ENCODE results near the gene TAGLN3.

TAGLN3 gene

DNA sequence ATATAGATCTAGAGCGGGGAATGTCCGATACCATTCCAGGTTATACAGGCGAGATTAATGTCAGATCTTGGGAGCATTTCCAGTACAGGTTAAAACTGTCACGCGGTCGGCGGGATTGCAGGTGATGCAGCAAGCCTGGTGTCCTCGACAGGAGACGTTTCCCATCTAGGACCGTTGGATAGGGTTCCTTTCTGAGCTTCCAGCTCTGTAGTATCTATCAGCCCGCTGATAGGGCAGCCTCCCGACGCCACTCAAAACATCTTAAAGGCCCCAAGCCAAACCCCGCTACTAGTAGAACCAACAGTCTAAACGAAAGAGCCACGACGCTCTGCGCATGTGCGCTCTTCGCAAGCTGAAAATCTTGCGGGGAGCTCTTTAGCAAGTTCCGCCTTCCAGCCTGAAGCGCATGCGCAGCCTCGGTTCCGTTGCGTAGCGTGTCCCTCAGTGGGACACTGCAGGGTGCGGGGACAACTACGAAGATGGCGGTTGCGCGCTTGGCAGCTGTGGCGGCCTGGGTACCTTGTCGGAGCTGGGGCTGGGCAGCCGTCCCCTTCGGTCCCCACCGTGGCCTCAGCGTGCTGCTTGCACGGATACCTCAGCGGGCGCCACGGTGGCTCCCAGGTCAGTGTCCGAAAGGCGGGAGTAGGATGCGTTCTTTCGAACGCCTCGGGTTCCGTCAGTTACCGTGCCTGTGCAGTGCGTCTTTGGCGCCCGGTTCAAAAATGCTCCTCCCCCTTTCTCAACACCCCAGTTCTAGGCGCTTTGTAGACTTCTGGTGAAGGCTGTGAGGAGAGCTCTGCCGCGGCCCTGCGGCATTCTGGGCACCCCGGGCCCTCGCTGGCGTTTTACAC lies 19.9 kb upstream of the TAGLN3 start, which contains the start of gene ABHD10:
Gene ABHD10, plus strand, starts transcription at position 444 of the 851 bp plus-strand sequence. Its CDS starts 36 bp downstream, at position 480.
- FAIRE-seq, result peak; percentile 55

DNA sequence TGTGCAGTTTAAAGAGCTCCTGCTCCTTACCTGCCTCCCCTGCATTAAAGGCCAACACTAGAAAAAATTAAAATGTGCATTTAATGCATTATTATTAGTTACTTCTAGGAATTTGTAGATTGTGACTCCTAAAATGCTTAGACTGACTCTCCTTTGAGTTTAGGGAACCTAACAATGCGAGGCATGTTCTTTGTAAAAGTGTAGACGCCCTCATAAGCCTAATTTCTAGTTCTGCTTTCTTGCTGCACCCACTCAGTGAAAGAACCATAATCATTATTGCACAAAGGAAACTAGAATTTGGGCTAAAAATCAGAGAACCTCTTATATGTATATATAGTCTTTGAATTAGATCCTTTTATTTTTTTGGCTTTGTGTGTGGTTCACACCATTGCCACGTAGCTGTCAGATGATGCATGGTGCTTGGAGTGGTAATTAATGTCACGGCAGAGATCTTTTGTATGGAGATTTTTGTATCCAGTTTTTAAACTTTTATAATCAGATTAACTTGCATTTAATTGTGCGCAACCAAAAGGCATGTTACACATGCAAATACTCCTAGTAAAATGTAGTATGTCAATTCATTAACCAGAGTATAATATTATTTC lies 19.2 kb upstream of the TAGLN3 start:
- no peak for FAIRE-seq

DNA sequence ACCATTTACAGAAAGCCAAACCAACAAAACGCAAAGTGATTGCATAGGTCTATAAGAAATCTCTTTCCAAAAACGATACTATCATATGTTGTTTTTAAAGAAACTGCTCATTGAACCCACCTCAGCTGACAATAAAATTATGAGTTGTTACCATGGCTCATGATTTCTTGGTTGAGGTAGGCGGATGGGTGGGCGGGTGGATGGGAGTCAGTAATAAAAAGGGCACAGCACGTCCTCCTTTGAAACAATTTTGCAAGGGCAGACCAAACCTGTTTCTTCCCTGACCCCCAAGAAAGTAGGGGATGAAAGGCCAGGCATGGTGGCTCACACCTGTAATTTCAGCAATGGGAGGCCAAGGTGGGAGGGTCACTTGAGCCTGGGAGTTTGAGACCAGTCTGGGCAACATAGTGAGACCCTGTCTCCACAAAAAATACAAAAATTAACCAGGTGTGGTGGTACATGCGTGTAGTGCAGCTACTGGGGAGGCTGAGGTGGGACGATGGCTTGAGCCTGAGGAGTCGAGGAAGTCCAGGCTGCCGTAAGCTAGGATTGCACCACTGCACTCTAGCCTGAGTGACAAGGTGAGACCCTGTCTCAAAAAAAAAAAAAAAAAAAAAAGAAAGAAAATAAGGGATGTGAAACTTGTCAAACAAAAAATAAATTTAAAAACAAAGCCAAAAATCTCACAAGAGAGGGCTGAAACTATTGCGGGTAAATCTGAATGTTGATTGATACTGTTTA lies 17.8 kb upstream of the TAGLN3 start:
- FAIRE-seq, result no peak

DNA sequence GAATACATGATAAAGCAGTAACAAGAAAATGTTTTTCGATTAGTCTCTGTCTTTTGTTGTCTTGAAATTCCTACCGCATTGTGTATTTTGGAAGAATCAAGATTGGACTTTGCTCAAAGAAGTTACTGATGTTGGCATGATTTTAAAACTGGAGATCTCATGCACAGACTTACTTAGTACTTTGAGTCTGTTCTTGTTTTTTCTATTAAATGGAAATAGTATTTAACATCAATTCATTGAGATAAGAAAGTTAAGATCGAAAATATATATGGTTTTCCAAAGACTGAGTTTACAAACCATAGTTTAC lies 17.3 kb upstream of the TAGLN3 start:
- no peak for FAIRE-seq

DNA sequence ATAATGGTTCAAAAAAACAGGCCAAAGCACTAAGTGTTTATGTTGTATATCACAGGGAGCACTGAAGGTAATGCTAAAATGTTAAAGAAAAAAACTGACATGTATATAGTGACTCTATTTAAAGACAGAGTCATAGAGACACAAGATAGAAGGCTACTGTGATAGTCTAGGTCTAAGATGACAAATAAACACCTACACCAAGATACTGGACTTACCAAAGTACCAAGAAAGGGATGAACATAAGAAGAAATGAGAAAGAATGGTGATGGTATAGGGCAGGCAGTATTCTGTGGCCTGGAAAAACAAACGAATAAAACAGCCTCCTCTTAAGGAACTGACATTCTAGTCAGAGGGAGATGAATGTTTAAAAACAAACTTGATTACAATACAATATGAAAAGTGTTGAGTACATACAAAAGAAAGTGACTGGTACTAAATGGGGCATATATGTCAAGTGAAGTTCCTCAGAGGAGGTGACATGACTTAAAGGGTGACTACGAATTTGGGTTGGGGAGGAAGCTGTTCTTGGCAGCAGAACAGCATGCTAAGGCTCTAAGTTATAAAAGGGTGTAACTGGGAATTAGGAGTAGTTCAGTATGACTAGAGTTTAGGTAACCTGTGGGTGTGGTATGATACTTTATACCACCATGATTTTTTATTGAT lies 14.0 kb upstream of the TAGLN3 start:
- FAIRE-seq, result no peak

DNA sequence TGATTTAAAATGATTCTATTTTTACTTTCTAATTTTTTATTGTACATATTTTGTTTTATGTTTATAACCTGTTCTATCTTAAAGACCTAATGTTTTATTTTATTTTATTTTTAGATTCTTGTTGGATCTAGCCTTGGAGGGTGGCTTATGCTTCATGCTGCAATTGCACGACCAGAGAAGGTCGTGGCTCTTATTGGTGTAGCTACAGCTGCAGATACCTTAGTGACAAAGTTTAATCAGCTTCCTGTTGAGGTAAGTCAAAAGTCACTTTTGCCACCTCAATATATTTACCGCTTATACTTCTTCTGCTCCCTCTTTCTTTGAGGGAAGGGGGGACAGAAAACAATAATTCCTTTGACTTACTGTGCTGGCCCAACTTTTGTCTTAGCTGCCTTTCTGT lies 11.9 kb upstream of the TAGLN3 start:
- FAIRE-seq, result no peak

DNA sequence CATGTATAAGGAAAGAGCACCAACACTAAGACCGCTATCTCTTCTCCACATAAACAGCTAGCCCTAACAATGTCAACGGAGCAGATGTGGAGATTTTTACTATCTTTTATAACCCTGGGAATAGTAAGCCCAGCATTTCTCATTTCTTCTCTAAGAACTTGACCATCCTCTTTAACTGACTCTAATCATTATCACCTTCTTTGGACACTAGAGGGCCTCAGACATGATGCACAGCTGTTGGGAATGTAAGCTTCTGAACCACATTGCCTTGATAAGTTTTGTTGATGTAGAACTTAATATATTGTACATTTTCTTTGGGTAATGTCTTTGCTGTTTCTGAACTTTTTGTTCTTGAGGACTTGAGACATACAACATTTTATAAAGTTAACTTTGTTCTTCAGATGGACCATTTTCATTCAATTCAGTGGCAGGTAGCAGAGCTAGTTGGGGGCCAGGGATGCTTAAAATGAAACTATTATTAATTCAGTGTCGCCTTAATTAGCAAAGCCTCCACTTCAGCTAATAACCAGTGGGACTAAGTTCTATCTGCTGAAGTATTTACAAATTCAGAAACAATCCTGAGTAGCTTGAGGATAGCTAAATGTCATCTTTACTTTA lies 9.6 kb upstream of the TAGLN3 start:
- peak; percentile 64 for FAIRE-seq

DNA sequence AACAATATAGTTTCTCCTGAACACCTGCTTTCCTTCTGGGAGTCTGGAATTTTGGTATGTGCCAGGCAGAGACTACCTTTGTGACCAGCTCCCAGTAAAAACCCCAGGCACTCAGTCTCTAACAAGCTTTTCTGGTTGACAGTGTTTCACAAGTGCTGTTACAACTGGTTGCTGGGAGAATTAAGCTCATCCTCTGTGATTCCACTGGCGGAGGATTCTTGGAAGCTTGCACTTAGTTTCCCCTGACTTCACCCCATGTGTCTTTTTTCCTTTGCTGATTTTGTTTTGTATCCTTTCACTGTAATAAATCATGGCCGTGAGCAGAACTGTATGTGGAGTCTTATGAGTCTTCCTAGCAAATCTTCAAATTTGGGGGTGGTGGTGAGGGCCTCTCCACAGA lies 5.7 kb upstream of the TAGLN3 start:
- no peak for FAIRE-seq

DNA sequence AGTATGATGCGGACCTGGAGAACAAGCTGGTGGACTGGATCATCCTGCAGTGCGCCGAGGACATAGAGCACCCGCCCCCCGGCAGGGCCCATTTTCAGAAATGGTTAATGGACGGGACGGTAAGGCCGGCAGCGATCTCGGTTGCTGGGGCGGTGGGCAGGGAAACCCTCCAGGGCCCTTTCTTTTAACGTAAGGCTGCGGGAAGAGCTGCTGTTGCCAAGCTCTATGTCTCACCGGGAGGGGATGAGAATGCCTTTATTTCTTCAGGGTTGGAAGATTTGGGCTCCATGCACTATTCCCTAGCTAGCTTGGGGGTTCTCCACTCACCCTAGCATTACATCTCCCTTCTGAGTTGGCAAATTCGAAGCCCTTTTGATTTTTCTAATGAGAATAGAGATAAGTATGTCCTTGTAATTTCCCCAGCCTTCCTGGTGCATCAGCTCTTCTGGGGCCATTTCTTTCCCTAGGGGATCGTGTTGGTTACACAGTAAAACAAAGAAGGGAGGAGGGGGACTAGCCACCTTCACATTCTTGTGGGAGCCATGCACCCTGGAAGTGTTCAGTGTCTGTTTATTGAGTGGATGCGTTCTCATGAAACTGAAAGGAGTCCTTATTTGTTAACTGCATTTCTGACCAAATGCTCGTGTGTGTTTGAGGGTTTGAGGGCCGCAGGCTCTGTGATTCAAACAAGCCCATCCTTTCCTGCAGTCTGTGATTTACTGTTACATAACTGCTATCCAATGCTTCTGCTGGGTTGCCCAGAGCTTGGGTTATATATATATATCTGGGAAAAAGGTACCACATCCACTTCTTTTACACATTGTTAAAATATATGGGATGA lies 982 bp downstream of the TAGLN3 start:
- no peak for FAIRE-seq

DNA sequence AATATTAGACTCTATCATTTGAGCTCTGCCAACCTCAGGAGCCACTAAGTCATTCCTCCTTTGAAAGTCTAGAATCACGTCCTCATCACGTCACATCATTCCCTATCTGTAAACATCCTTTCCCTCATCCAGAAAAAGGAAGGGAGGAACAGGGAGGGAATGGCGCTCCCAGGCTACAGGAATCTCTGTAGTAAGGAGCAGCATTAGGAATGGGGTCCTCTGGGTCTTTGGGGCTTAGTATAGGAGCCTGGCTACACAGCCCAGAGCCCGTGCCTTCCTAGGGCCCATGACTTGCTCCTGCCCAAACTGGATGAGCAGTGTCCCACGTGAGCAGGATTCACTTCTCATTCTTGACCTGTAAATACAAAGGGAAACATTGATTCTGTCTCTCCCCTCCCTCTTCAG lies 1.6 kb downstream of the TAGLN3 start:
- FAIRE-seq, result no peak

DNA sequence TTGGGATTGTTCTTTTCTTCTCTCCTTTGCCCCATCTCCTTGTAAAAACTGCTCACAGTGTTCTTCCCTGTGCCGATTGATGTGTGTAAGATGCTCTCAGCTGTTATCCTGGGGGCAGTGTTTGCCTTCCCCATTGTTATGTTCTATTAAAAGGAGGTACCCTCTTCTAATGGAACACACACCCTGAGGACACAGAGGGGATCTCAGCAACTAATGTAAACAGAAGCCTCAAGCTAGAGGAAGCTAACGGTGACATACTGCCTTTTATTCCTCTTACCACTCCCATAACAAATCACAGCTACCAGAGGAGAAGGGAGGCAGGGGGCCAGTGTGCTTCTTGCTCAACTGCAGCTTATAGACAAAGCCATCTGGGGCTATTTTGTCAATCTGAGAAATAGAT lies 2.2 kb downstream of the TAGLN3 start:
- no peak for FAIRE-seq

DNA sequence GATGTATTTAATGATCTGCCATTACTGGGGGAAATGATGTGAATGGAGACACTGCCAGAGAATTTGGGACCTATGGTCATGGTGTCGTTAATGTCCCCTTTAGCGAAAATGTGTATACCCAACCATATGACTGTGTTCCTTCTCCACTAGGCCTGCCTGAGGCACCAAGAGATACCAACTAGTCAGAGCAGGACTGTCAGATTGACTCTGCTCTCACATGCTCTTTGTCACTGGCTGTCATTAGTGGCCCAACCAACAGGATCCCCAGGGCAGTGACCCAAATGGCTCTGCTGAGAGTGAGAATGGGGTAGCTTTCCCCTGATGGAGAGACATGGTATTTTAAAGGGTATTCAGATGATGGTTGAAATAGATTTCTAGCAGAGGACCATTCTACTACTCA lies 2.8 kb downstream of the TAGLN3 start:
- no peak for FAIRE-seq

DNA sequence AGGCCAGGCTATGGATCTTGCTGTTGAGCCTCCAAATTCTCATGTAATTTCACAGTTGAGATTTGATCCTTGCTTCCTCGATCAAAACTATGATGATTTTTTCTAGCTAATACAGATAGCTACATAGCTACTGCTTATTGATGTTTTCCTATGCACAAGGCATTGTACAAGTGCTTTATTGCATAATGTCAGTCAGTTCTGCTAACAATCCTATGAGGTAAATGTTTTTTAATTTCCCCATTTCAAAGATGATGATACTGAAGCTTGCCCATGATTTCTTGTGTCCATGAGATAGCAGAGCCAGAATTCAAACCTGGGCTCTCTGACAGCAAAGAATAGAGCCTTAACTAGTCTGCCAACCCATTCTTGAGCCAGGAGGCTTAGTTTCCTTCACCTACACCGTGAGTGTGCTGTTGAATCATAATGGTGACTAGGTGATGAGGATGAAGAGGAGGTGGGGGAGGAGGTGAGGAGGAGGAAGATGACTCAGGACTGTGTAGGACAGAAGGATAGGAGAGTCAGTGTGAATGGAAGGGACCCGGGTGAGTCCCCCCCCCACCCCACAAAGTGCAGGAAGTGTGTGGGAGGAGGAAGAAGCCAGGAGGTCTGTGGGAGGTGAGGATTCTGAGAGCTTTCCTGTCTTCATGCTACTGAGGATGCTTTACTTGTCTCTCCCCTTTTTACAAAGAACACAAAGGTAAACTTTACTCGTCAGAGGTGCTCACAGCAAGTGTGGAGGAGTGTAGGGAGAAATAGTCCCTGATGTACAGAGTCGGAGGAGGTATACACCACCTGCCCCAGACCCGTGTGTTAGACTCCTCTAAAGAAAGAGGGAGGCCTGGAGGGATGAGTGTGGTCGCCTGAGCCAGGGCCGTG lies 3.6 kb downstream of the TAGLN3 start:
- no peak for FAIRE-seq

DNA sequence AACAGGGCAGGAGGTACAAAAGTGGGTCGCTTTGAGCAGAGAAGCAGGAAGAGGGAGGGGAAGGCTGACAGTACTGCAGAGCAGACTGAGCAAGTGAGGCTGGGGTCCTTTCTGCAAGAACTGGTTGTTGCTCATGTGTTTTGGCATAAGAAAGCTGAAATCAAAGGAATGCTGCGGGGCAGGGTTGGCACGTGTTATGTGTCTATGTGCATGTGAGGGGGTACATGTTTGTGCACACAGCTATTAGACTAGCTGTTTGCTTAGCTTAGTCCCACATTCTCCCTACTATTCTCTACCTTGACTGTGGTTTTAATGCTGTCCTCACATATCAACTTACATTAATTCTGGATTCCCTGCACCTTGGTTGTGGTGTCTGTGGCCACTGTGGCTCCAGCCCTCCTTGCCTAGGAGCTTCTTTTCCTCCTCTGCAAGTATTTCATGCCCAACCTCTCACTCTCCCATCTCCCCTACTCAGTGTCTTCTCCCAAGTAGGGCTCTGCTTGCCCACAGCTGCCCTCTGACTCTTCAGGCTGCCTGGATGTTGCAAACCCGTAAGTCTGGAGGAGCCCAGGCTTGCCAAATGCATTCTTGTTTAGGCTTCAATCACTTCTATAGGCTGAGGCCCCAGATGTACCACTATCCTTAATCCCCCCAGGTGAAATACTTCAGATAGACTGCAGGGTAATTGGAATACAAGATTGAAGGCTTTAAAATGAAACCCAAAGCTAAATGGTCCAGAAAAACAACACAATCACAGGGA lies 4.8 kb downstream of the TAGLN3 start:
- FAIRE-seq, result no peak

DNA sequence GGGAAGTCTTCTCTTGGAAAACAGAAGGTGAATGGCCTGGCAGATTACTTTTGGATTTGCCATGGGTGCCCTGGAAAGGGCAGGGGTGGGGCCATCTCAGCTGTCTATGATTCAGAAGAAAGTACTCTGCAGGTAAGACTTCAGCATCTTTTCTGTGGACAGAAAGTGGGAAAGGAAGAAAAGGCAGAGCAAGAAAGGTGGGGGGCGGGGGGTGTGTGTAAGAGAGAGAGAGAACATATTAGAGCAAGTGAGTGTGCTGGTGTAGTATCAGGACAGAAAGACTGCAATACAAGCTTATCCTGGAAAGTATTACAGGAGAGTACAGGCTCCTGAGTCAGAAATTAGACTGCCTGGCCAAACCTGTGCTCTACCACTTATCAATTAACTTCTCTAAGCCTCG lies 5.5 kb downstream of the TAGLN3 start:
- FAIRE-seq, result no peak

DNA sequence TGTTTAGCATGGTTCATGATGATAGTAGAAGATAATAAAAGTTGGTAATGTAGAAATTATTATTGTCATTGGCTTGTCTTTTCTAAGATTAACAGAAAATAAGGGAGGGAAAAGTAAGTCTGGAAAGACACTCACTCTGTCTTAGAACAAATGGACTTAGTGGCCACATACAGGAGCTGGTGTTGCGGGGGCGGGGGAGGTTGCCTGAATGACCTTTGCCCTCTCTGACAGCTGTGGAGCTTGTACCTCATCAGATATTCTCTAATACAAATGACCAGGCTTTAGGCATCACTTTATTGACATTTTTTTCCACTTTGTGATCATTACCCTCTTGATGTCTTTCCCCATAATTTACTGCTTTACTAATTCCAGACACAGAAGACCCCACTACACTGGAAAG lies 5.9 kb downstream of the TAGLN3 start:
- FAIRE-seq, result no peak

DNA sequence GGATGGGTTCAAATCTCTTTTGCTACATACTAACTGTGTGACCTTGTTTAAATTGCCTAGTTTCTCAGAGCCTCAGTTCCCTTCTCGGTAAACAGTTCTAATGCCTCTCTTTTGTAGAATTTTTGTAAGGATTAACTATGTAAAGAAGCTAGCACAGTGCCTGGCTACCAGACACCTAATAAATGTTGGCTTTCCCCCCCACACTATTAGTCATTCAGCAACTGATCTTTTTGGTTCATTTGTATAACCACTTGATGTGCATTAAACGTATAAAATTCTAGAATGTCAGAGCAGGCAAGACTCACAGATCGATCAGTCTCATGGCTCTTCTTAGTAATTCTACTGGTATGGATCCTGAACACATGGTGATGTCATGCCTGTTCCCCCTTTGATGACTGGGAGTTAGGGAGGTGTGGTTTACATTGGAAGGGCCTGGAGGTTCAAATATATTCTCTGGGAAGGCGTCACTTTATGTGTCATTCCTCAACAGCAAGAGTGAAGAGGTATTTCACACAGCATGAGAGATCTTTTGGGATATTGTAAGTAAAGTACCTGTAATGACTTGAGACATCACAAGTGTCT lies 6.5 kb downstream of the TAGLN3 start:
- no peak for FAIRE-seq

DNA sequence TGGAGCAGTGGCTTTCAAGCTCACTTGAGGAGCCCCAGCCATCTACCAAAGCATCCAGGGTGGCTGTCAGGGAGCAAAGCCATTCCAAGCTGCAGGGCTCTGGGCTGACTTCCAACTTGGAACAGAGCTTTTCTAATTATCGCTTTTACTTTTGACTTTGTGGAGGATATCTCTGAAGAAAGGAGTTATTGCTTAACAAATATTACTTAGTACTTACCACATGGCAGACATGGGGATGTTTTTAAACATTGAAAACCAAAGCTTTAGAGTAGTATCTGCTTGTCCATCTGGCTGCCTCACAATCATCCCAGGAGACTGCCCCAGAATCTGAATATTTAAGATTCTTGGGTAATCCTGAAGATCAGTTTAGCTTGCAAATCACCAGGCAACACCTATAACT lies 8.9 kb downstream of the TAGLN3 start:
- no peak for FAIRE-seq

DNA sequence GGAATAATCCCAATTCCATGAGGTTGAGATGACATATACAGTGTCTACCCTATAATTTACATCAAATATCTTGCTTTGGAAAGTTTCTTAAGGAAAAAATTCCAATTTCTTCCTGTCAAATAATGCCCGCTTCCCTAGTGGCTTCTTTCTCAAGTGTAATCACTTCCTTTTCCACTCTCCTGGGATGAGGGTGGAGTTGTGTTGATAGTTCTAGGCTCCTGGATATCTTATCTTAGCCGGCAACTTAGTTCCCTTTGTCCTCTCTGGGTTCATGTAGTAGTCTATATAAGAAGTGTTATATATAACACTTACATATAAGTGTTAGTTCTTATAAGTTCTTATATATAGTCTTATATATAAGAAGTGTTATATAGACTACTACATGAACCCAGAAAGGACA lies 10.9 kb downstream of the TAGLN3 start:
- FAIRE-seq, result no peak

DNA sequence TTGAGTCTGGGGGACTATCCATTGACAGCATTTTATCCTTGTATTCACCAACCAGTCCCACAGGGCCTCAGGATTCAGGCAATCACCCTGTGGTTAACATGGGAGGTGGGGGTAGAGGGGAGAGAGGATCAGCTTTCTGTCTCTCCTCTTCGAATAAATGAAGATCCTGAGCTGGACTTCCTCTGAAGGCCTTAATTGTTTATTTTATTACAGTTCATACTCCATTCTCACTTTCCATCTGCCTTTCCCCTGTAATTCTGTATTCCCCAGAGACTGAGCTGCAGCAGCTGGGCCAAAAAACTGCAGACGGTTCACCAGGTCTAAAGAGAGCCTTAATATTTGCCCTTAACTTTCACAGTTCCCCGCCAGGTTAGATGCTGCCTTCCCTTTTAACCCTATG lies 11.9 kb downstream of the TAGLN3 start:
- no peak for FAIRE-seq

All from colon (tissue), 2 donors.